ENCODE data around the gene TMC3.

DNA sequence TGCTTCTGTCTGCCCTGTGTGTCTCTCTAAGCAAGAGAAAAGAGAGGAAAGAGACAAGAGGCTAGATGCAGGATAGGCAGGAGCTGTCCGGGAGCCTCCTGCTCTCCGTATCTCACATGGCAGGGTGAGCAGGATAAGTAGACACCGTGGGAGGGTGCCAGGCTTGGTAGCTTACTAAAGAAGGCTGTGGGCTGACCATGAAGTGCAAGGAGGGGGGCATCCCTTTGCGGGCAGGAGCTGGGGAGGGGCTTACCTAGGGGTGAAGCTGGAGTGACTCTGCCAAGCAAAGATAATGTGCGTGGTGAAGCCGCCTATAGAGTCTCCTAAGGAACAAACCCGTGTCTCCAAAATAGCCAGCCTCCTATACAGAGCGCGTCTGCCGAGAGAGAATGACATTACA lies 33.7 kb upstream of the TMC3 start:
- no peak for TF ChIP-seq NR2C2 (CRISPR knock-in tag; IDR thresholded peaks at IDR 0.05)
- no peak for TF ChIP-seq NR2C2 (tag; IDR thresholded peaks at IDR 0.05)
- TF ChIP-seq CTCF (IDR thresholded peaks at IDR 0.05 in 2 of 3, conservative IDR thresholded peaks at IDR 0.05 in 1 of 3; ENCODE audit: insufficient read depth in 2 of 3, low read depth in 1 of 3, low read length in 3 of 3), result no peak
- no peak for TF ChIP-seq MAX (CRISPR knock-in tag; IDR thresholded peaks at IDR 0.05)
- TF ChIP-seq EZH2 (IDR thresholded peaks at IDR 0.05; ENCODE audit: borderline replicate concordance, low read depth, low read length), result no peak
- no peak for TF ChIP-seq ELF1 (tag; IDR thresholded peaks at IDR 0.05)
- no peak for TF ChIP-seq ZBTB33 (CRISPR knock-in tag; IDR thresholded peaks at IDR 0.05)
- no peak for TF ChIP-seq BHLHE40 (IDR thresholded peaks at IDR 0.05; ENCODE audit: low read length)
- no peak for TF ChIP-seq POLR2A (conservative IDR thresholded peaks at IDR 0.05)
- TF ChIP-seq, protein P1, sequence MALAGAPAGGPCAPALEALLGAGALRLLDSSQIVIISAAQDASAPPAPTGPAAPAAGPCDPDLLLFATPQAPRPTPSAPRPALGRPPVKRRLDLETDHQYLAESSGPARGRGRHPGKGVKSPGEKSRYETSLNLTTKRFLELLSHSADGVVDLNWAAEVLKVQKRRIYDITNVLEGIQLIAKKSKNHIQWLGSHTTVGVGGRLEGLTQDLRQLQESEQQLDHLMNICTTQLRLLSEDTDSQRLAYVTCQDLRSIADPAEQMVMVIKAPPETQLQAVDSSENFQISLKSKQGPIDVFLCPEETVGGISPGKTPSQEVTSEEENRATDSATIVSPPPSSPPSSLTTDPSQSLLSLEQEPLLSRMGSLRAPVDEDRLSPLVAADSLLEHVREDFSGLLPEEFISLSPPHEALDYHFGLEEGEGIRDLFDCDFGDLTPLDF (CRISPR knock-in tag; IDR thresholded peaks at IDR 0.05), result no peak
